Germinal center (tissue), 1 donor: ENCODE data around the gene USP54.
"Not testable (repeated sequence)": the region's sequence is repeated elsewhere in the genome, so short reads cannot be mapped to it uniquely, and the experiment has no call there.

Experiments
- DNase-seq: peaks from one replicate; pipeline ENCODE4 v3.0.0; 2012; ENCODE audit warnings: mixed read lengths, low spot score

USP54 gene, protein sequence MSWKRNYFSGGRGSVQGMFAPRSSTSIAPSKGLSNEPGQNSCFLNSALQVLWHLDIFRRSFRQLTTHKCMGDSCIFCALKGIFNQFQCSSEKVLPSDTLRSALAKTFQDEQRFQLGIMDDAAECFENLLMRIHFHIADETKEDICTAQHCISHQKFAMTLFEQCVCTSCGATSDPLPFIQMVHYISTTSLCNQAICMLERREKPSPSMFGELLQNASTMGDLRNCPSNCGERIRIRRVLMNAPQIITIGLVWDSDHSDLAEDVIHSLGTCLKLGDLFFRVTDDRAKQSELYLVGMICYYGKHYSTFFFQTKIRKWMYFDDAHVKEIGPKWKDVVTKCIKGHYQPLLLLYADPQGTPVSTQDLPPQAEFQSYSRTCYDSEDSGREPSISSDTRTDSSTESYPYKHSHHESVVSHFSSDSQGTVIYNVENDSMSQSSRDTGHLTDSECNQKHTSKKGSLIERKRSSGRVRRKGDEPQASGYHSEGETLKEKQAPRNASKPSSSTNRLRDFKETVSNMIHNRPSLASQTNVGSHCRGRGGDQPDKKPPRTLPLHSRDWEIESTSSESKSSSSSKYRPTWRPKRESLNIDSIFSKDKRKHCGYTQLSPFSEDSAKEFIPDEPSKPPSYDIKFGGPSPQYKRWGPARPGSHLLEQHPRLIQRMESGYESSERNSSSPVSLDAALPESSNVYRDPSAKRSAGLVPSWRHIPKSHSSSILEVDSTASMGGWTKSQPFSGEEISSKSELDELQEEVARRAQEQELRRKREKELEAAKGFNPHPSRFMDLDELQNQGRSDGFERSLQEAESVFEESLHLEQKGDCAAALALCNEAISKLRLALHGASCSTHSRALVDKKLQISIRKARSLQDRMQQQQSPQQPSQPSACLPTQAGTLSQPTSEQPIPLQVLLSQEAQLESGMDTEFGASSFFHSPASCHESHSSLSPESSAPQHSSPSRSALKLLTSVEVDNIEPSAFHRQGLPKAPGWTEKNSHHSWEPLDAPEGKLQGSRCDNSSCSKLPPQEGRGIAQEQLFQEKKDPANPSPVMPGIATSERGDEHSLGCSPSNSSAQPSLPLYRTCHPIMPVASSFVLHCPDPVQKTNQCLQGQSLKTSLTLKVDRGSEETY (N-terminal part only)

DNA sequence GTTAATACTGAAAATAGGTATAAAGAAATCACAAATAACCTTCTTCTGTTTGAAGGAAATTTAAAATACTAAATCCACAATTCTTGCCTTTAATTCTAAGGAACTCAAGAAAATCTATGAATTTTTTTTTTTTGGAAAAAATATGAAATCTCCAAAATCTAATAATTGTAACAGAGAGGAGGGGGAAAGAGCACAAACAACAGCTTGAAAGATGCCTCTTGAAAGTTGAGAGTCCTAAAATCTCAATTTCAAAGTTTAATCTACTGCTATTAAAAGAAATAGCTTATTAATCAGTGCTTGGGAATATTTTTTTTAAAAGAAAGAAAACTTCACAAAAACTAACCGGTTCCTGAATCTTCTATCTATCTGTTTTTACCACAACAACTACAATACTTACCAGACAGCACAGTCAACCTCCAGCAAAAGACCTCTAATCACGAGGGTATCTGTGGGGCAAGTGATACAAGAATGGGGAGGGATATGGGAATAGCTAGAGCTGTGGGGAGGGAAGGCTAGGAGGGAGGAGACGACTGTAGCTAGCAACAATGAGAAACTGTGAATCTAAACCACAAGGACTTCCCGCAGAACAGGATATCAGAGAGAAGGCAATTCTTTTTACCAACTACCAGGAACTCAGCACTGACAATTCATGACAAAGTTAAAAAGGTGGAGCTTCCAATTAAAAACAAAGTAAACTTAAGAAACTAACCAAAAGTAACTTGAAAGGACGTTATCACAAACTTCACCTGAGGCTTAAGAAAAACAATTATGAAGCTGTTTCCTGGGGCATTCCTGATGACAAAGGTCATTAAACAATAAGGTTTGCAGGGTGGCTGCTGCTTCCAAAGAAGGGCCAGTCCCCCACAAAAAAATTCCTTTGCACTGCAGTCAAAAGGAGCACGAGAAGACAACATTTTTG, at the start of gene USP54:
Gene USP54, minus strand, starts transcription at position 462 of the 919 bp plus-strand sequence. CDS start 15,684 bp downstream, outside the sequence.
- no peak for DNase-seq

DNA sequence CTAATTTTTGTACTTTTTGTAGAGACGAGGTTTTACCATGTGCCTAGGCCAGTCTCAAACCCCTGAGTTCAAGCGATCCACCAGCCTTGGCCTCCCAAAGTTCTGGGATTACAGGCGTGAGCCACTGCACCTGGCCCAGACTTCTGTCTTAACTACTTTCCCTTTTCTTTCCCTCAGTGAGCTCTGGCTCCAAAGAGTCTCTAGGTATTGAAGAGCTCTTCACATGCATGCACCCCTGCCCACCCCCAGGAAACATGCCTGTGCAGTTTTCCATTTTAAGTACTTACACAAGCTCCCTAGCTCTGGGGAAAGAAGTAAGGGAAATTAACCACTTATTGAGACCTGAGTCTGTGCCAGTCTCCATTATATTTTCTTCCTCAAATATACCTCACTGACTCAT, 48.1 kb upstream of the USP54 start:
- DNase-seq: no peak

DNA sequence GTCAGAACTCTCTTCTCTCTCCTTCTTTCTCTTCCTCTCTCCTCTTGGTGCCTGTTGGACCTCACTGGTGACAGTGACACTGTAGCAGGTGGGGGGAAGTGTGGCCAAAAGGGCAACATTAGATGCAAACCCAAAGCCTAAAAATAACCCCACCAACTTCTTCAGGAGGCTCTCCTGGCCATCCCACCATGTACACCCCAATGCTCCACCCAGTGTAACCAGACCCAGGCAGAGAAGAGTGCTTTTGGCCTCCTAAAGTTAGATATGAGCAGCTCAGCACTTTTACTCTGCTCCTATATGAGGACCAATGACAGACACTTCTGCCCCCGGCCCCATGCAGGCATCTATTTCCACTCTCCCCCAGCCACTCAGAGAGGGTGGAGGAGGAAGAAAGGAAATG, 44.6 kb upstream of the USP54 start:
- no peak for DNase-seq

DNA sequence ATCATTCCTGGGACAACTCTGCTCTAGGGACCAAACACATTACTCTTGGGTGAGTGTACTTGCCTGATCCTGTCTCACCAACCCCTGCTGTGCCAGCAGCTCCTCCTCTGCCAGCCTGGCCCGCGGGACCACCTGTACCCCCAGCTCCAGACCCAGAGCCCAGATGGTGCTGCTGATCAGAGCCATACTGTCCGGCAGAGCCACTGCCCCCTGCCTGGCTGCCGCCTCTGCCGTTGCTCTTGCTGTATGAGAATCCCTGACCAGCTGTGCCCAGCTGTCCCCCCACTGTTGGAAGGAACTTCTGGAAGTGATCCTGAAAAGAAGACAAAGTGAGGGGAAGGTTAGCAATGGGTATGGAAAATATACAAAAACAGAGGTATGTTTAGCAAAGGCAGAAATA, 43.3 kb upstream of the USP54 start:
- DNase-seq: no peak

DNA sequence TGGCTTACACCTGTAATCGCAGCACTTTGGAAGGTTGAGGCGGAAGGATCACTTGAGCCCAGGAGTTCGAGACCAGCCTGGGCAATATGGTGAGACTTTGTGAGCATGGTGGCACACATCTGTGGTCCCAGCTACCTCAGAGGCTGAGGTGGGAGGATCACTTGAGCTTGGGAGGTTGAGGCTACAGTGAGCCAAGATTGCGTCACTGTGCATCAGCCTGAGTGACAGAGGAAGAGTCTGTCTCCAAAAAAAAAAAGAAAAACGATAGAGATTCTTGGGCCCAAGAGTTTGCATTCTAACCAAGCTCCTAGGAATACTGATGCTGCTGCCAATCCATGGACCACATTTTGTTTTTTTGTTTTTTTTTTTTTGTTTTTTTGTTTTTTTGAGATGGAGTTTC, 38.0 kb upstream of the USP54 start:
- no peak for DNase-seq

DNA sequence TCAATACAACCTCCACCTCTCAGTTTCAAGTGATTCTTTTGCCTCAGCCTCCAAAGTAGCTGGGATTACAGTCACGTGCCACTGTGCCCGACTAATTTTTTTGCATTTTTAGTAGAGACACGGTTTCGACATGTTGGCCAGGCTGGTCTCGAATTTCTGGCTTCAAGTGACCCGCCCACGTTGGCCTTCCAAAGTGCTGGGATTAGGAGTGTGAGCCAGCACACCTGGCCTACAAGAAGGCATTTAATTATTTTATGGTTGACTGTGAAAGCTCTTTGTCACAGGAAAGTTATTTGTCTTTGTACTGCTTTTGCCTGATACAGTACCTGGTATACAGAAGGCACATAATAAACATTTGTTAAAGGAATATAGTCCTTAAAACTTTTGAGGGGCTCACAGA, 37.3 kb upstream of the USP54 start:
- DNase-seq: no peak

DNA sequence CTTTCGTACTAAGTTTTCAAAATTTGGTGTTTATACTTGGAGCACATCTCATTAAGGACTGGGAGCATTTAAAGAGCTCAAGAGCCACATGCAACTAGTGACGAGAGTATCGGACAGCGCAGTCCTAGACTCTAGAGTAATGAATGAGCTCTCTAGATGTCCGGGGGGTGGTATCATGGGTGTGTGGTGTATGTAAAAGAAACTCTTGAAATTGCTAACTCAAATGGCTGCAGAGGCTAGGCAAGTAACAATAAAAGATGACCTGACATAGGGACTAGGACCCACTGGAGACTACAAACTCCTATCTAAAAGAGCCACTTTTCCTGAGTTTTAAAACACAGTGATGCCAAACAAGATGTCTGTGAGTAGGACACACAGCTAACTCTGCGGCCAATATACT, 36.2 kb upstream of the USP54 start:
- no peak for DNase-seq

DNA sequence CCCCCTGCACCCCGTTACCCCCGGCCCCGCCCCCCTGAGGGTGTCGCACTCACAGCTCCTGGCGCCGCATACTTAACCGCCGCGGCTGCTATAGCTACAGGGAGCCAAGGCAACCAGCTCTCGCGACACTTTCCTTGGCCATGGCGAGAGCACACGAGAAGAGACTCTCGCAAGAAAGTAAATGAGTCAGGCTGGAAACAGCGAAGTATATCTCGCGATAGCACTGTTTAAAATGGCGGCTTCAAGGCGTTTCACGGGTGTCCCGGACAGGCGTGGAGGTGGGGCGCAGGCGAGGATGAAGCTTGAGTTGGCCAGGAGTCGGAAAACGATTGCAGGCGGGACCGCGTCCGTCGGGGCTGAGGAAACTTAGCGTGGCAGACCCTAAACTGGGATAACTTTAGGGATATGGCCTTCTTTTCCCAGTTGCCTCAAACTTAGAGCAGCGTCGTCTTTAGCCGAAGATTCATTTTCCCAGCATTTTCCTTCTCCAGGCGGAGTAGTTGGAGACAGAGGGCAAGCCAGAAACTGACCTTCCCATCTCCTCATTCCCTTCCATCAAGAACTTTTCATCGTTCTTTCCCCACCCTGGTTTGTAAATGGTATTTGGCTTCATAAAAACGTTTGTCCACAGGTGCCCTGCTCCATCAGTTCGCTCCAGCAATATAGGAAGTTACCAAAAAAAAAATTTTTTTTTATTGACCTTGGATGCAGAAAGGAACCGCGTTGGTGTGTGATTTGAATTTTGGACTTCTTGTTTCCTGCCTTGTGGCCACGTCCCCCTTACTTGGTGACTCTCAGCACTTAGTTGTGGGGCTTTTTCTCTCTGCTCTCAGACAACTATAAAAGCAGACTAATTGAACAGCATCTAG, 35.0 kb upstream of the USP54 start:
- peak; percentile 93 for DNase-seq

DNA sequence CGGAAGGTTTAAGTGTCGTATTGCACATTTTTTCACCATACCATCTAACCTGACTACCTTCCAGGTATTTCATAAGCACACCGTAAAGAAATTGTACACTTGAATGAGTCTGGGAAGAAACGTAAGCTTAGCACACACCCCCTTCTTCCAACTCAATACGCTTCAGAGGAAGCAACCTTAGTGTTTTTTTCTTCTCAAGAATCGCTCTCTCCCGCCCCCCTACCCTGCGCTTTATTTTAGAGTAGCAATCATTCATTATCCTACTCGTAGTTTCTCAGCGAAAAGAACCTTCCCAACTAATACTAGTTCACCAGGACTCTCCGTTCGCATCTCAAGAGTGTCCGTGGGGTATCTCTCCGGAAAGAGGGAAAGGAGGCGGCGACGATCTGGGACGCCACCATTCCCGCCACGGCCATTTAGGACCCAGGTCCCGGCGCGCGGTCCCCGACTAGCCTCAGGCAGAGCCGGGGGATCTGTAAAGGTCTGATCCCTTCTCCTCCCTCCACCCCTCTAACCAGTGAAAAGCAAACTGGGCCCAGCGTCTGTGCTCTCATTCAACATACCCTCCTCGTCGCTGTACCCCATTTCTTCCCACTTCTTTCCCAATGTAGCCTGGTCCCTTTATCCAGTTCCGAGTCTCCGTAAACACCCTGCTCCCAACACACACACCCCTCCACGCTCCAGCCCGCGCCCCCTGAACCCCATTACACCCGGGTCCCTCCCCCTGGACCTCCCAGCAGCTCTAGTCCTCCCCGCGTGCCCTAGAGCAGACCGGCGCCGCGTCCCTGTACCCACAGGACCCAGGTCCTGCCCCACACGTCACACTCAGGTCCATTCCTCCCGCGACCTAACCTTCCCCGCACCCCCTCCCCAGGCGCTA, 34.1 kb upstream of the USP54 start:
- DNase-seq: peak; percentile 46

DNA sequence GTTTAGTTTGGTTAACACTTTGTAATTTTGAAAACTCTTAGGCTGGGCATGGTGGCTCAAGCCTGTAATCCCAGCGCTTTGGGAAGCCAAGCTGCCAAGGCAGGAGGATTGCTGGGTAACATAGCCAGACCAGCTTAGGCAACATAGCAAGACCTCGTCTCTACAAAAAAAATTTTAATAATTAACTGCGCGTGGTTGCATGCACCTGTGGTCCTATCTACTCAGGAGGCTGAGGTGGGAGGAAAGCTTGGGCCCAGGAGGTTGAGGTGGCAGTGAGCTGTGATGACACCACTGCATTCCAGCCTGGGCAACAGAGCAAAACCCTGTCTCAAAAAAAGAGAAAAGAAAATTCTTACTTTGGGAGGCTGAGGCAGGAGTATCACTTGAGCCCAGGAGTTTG, 31.9 kb upstream of the USP54 start:
- no peak for DNase-seq

DNA sequence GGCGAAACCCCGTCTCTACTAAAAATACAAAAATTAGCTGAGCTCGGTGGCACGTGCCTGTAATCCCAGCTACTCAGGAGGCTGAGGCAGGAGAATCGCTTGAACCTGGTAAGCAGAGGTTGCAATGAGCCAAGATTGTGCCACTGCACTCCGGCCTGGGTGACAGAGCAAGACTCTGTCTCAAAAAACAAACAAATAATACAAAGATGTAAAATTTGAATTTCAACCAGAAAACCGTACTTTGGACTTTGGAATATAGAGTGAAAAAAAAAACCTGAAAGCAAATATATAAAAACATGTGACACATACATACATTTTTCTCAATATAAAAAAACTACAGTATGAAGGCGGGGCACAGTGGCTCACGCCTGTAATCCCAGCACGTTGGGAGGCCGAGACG, 29.8 kb upstream of the USP54 start:
- not testable (repeated sequence) for DNase-seq

DNA sequence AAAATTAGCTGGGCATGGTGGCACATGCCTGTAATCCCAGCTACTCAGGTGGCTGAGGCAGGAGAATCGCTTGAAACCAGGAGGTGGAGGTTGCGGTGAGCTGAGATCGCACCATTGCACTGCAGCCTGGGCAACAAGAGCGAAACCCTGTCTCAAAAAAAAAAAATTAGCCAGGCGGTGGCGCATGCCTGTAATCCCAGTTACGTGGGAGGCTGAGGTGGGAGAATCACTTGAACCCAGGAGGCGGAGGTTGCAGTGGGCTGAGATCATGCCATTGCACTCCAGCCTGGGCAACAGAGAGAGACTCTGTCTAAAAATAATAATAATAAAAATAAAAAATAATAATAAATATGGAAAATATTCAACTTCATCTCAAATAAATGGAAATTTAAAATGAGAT, 26.0 kb upstream of the USP54 start:
- not testable (repeated sequence) for DNase-seq

DNA sequence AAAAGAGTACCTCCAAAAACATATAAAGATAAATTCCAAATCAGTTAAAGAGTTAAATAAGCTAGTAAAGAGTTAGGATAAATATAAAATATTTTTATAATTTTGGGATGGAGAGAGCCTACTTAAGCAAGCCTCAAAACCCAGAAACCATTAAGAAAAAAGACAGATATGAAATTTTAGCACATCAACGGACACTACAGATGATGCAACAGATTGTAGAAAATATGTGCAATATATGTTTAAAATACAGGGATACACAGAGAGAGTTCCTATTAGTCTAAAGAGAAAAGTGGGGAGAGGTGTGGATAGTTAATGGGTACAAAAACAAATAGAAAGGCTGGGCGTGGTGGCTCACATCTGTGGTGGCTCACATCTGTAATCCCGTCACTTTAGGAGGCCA, 23.6 kb upstream of the USP54 start:
- DNase-seq: no peak

DNA sequence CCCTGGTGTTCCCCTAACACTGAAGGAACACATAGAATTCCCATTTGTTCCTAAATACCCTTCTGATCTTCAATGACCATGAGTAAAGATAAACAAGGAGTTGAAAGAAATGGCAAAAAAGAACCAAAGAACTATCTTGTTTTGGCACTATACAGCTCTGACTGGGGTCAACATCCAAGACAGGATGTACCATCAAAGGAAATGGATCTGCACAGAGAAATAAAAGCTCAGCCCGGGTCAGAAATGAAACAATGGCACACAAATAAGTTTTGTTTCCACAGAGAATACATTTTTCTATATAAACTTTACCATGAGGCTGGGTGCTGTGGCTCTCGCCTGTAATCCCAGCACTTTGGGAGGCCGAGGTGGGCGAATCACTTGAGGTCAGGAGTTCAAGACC, 18.0 kb upstream of the USP54 start:
- DNase-seq: no peak

DNA sequence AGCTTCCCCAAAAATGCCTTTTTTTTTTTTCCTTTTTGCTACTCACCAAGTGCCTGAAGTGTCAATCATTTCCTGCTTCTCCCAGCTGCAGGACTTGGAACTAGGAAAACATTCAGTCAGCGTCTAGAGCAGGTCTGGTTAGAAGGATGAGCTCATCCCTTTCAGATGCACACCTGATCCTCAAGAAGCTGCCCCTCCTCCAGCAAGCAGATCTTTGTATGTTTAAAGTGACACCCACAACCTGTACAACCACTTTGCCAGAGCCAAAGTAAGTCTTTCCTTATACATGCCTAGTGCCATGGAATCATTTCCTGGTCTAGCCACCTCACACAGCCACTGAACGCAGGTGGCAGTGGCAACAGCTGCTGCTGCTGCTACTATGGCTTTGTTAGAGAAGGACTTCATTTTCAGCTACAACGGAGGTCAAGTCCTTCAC, 10.4 kb upstream of the USP54 start:
- no peak for DNase-seq

DNA sequence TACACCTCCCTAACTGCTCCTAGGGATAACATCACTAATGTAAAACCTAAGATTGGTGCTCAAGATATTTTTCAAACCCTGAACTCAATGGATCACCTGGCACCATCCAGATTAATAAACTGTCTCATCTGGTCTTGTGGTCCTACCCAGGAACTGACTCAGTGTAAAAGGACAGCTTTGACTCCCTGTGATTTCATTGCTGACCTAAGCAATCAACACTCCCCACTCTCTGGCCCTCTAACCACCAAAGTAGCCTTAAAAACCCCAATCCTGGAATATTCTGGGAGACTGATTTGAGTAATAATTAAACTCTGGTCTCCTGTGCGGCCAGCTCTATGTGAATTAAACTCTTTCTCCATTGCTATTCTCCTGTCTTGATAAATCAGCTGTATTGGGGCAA, 6.2 kb upstream of the USP54 start:
- no peak for DNase-seq

DNA sequence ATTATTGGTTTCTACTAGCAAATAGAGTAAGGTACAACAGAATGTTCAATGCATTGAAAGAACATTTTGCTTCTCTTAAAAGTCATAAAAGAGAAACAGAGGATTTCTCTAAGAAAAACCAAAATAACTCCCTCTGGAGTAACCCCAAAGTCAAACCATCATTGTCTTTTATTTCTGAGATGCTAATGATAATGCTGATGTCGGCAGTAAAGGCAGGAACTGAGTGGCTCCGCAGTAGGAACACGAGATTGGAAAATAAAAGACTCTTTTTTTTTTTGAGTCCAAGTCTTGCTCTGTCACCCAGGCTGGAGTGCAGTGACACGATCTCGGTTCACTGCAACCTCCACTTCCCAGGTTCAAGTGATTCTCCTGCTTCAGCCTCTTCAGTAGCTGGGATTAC, 2.7 kb upstream of the USP54 start:
- DNase-seq: no peak

DNA sequence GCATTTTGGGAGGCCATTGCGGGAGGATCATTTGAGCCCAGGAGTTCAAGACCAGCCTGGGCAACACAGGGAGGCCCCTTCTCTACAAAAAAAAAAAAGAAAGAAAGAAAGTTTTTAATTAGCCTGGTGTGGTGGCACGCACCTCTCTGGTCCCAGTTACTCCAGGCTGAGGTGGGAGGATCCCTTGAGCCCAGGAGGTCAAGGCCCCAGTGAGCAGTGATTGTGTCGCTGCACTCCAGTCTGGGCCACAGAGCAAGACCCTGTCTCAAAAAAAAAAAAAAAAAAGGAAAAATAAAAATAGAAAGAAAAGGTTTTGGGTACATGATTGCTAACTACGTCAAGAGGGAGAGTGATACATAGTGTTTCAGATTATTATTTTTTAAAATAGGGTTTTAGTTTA, 2.0 kb upstream of the USP54 start:
- DNase-seq: no peak

DNA sequence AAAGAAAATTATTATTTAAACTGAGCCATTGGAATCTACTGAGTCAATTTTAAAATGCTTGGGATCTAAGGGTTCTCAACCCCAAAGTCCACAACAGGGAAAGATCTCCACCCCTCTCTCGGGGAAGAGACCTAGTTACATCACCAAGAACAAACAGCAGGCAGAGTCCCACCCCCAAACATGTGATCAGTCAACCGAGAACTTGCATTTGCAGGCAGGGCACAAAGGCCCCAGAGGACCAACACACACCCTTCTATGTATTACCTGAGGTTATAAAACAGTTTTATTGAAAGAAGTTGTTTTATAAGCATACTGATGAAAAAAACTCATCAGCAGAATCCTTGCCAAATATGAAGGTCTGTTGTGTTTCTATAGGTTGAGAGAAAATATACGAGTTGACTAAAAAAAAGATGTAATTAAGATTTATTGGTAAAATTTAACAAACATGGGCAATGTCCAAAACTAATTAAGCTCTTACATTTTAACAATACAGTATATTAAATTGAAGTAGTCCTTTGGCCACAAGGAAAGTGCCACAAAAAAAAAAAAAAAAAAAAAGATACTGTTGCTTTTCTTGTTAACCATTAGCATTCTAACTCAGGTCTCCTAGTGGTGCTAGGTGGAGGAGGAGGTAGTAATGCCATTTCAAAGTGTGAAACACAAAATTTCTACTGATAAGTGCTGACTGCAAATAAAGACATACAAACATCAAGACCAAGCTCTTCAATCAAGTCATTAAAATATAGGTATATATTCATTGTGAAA, 975 bp upstream of the USP54 start:
- peak; percentile 30 for DNase-seq
